ENCODE results near the gene MRO.
A peak's percentile ranks its signal among the peaks of the same experiment; 100 is the strongest.
"Not testable (repeated sequence)": the region's sequence is repeated elsewhere in the genome, so short reads cannot be mapped to it uniquely, and the experiment has no call there.

The MRO gene

GRCh38 chr18:50833496-50833895 is 13.7 kb upstream of the MRO start:
- DNase-seq (ENCODE audit: low spot score), result not testable (repeated sequence)

GRCh38 chr18:50832754-50833153 is 12.9 kb upstream of the MRO start:
- DNase-seq (ENCODE audit: low spot score), result no peak

- no peak for DNase-seq (ENCODE audit: low spot score)
Observed at GRCh38 chr18:50830544-50830943, 10.7 kb upstream of the MRO start.

GRCh38 chr18:50829644-50830043 is 9.8 kb upstream of the MRO start:
- DNase-seq (ENCODE audit: low spot score), result no peak

GRCh38 chr18:50826027-50826426 is 6.2 kb upstream of the MRO start:
- DNase-seq (ENCODE audit: low spot score), result no peak

GRCh38 chr18:50825621-50826020 is 5.8 kb upstream of the MRO start:
- no peak for DNase-seq (ENCODE audit: low spot score)

- DNase-seq (ENCODE audit: low spot score), result no peak
Observed at GRCh38 chr18:50822756-50823155, 2.9 kb upstream of the MRO start.

- no peak for DNase-seq (ENCODE audit: low spot score)
Observed at GRCh38 chr18:50820901-50821520, 1.2 kb upstream of the MRO start.

GRCh38 chr18:50819027-50819727 is 639 bp downstream of the MRO start:
- peak; percentile 22 for DNase-seq (ENCODE audit: low spot score)

- DNase-seq (ENCODE audit: low spot score), result no peak
Observed at GRCh38 chr18:50816419-50817166, 3.2 kb downstream of the MRO start.

GRCh38 chr18:50814395-50814794 is 5.4 kb downstream of the MRO start:
- no peak for DNase-seq (ENCODE audit: low spot score)

GRCh38 chr18:50813353-50813752 is 6.5 kb downstream of the MRO start:
- no peak for DNase-seq (ENCODE audit: low spot score)

GRCh38 chr18:50812834-50813233 is 7.0 kb downstream of the MRO start:
- no peak for DNase-seq (ENCODE audit: low spot score)

- DNase-seq (ENCODE audit: low spot score), result no peak
Observed at GRCh38 chr18:50807176-50807575, 12.6 kb downstream of the MRO start.

GRCh38 chr18:50806208-50806616 is 13.6 kb downstream of the MRO start:
- no peak for DNase-seq (ENCODE audit: low spot score)

GRCh38 chr18:50805732-50806131 is 14.1 kb downstream of the MRO start:
- no peak for DNase-seq (ENCODE audit: low spot score)

- DNase-seq (ENCODE audit: low spot score), result no peak
Observed at GRCh38 chr18:50803592-50803991, 16.2 kb downstream of the MRO start.

- no peak for DNase-seq (ENCODE audit: low spot score)
Observed at GRCh38 chr18:50802141-50802540, 17.7 kb downstream of the MRO start.

- no peak for DNase-seq (ENCODE audit: low spot score)
Observed at GRCh38 chr18:50797142-50797541, 22.7 kb downstream of the MRO start.

GRCh38 chr18:50796495-50796894 is 23.3 kb downstream of the MRO start:
- DNase-seq (ENCODE audit: low spot score), result no peak

GRCh38 chr18:50793641-50794565 is 25.9 kb downstream of the MRO start:
- DNase-seq (ENCODE audit: low spot score), result no peak

- DNase-seq (ENCODE audit: low spot score), result no peak
Observed at GRCh38 chr18:50792885-50793284, 26.9 kb downstream of the MRO start.

Measured in hepatic stellate cell (primary cell).